Thoracic aorta (tissue), 2 donors: Measurements from ENCODE around the gene STXBP3. TPM values are rescaled to one million over a fixed set of nuclear protein-coding genes. Genes with fewer than 3 reads are reported as not detected.
A peak's percentile ranks its signal among the peaks of the same experiment; 100 is the strongest.

ENCODE experiments used
- ATAC-seq: fragments of 150-250 bp; one replicate; pipeline ENCODE4 v1.8.0; 2017; ENCODE audit warnings: low read depth; ENCODE audit not compliant: insufficient number of reproducible peaks, low FRiP score
- DNase-seq: peaks from one replicate; pipeline ENCODE4 v3.0.0-alpha.2; 2020; ENCODE audit warnings: low spot score
- H3K27ac ChIP-seq, 2 donors: fragments of 200-600 bp; sonication (generic); 1 replicate in 1 of 2; 2 replicates in 1 of 2; pipeline ENCODE4 v1.5.1; 2016; ENCODE audit warnings: mild to moderate bottlenecking in 2 of 2, moderate library complexity in 2 of 2
- H3K27me3 ChIP-seq: fragments of 200-600 bp; sonication (generic); replicated peaks from 2 replicates; pipeline ENCODE4 v1.6.0; 2016; ENCODE audit warnings: mild to moderate bottlenecking; ENCODE audit not compliant: insufficient read depth
- H3K36me3 ChIP-seq: fragments of 200-600 bp; sonication (generic); one replicate; pipeline ENCODE4 v1.5.1; 2016
- H3K4me1 ChIP-seq, 2 donors: fragments of 200-600 bp; sonication (generic); 1 replicate in 1 of 2; 2 replicates in 1 of 2; pipeline versions ENCODE4 v1.5.1 to v1.6.0; 2016; ENCODE audit warnings: low read depth in 2 of 2, mild to moderate bottlenecking in 1 of 2; ENCODE audit not compliant: control insufficient read depth in 1 of 2
- H3K4me3 ChIP-seq: fragments of 200-600 bp; sonication (generic); 2 replicates; pipeline ENCODE4 v1.5.1; 2016; ENCODE audit warnings: mild to moderate bottlenecking
- H3K9me3 ChIP-seq: fragments of 200-600 bp; sonication (generic); 2 replicates; pipeline ENCODE4 v1.5.1; 2016
- total RNA-seq, 2 donors: library from RNA; depleted of rRNA; stranded (reverse); fragments of >200 nt; gene quantifications; one replicate each; pipeline versions ENCODE4 v1.1.0 to v1.2.3, GENCODE V29; 2016
- TF ChIP-seq, protein P1 (sequence below): fragments of 200-600 bp; sonication (generic); IDR thresholded peaks from one replicate; pipeline ENCODE4 v1.5.1; 2019; ENCODE audit warnings: antibody characterized with exemption

STXBP3 gene
- total RNA-seq, 2 donors from 2014 or later: 70.8 to 142 TPM

DNA sequence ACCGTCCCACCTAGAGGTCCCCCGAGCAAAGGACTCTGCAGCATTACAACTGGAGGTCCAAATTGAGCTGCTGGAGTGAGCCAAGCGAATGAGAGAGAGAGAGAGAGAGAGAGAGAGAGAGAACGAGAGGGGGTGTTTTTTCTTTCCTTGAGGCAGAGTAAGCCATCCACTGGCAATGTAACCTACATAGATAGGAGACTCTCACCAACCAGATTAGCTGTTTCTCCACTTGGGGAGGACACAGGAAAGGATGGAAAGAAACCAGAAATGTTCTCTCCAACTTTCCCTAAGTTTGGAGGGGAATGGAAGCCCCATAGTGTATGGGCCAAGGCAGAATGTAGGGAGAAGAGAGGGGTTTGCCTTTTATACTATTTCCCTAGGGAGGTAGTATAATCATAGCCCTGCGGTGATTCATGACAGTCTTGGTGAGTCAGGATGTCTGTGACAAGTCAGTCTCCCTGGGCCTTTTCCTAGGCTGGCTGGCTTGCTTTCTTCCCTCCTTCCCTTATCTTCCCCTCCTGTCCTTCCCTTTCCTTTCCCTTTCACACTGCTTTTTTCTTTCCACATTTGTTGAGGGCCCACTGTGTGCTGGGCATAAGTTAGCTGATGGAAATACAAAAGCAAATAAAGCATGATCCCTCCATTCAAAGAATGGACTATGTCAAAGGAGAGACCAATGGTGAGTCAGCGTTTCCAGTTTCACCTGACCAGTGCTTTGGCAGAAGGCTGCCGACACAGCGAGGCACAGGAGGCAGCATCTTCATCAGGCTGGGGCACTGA, 26.6 kb upstream of the STXBP3 start:
- peak; percentile 61 for ATAC-seq

DNA sequence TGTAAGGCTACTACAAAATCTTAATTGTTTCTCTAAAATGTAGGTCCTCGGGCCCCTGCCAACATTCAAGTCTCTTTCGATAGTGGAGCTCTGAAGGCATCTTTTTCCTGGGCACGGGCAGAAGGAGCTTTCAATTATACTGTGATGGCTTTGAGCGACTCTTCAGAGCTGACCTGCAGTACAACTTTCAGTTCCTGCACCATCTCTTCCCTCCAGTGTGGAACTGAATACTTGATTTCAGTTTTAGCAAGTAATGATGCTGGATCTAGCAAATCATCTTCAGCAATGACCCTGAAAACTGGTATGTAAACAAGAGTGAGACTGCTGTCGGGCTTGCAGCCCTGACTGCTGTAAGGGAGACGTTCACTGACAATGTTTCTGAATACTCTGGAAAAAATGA, 24.2 kb upstream of the STXBP3 start:
- H3K4me1 ChIP-seq: peaks cover 0 to 24% of the 10 kb centered on the region in 2 donors
- TF ChIP-seq, protein P1, sequence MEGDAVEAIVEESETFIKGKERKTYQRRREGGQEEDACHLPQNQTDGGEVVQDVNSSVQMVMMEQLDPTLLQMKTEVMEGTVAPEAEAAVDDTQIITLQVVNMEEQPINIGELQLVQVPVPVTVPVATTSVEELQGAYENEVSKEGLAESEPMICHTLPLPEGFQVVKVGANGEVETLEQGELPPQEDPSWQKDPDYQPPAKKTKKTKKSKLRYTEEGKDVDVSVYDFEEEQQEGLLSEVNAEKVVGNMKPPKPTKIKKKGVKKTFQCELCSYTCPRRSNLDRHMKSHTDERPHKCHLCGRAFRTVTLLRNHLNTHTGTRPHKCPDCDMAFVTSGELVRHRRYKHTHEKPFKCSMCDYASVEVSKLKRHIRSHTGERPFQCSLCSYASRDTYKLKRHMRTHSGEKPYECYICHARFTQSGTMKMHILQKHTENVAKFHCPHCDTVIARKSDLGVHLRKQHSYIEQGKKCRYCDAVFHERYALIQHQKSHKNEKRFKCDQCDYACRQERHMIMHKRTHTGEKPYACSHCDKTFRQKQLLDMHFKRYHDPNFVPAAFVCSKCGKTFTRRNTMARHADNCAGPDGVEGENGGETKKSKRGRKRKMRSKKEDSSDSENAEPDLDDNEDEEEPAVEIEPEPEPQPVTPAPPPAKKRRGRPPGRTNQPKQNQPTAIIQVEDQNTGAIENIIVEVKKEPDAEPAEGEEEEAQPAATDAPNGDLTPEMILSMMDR: no peak
- ATAC-seq (no peak), DNase-seq (no peak)
- H3K36me3 ChIP-seq: no peaks in the 10 kb centered on the region
- H3K27me3 ChIP-seq: no peaks in the 10 kb centered on the region
- no peak overlapping the region for H3K4me3 ChIP-seq
- H3K27ac ChIP-seq: no peak overlapping the region
- no peaks in the 10 kb centered on the region for H3K9me3 ChIP-seq

More for the DNA sequence above, 26.6 kb upstream of the STXBP3 start:
- no peak for DNase-seq
- no peaks in the 10 kb centered on the region for H3K9me3 ChIP-seq
- H3K27me3 ChIP-seq: no peaks in the 10 kb centered on the region
- H3K36me3 ChIP-seq: no peaks in the 10 kb centered on the region
- no peak overlapping the region for H3K4me3 ChIP-seq
- peak overlapping the region in 1 of 2 donors; percentile 39 for H3K27ac ChIP-seq
- peaks cover 0 to 42% of the 10 kb centered on the region in 2 donors for H3K4me1 ChIP-seq
- TF ChIP-seq, protein P1: no peak

DNA sequence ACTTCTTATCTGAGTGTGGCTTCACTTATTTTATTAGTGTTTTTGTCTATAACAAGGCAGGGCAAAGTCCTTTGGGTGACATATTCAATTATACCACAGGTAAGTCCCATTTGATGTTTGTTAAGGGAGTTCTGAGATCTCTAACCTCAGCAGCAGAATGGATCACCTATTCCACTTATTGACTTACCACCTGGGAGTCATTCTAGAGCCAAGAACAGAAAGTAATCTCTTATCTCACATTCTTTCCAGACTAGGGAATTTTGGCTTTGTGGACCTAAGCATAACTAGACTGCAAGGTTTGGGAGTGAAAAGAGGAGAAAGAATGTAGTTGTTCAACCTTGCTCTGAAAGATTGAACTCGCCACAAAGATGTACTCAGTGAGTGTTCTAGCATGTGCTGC, 20.6 kb upstream of the STXBP3 start:
- TF ChIP-seq, protein P1: no peak
- H3K9me3 ChIP-seq: no peaks in the 10 kb centered on the region
- no peaks in the 10 kb centered on the region for H3K36me3 ChIP-seq
- no peak for DNase-seq
- H3K4me1 ChIP-seq: peaks cover 0 to 6% of the 10 kb centered on the region in 2 donors
- no peaks in the 10 kb centered on the region for H3K27me3 ChIP-seq
- H3K27ac ChIP-seq: no peak overlapping the region
- ATAC-seq: no peak
- H3K4me3 ChIP-seq: no peak overlapping the region

DNA sequence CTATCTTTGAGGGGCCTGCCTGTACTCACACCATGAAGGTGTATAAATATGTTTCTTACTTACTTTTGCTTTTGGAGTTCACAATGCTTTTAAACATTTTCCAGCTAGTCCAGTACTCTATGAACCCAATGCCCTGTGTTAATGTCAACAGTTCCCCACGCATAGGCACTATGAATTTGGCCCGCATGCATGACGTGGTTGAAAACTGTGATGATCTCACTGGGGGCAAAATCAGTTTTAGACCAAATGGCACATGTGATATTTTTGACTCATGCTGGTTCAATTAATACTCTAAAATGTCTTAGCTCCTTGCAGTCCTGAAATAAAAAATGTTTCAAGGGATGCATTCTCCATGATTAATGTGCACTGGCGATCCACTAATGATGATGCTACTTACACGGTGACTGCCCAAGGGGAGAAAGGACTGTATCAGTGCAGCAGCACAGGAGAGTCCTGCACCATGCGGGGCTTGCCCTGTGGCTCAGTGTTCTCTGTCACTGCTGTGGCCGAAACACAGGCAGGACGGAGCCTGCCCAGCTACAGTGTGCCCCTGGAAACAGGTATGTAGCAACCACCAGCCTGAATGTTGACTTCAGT, 18.0 kb upstream of the STXBP3 start:
- TF ChIP-seq, protein P1: no peak
- no peak overlapping the region for H3K4me3 ChIP-seq
- H3K27me3 ChIP-seq: no peaks in the 10 kb centered on the region
- no peak for DNase-seq
- peaks cover 0 to 3% of the 10 kb centered on the region in 2 donors for H3K4me1 ChIP-seq
- H3K36me3 ChIP-seq: no peaks in the 10 kb centered on the region
- no peaks in the 10 kb centered on the region for H3K9me3 ChIP-seq
- no peak for ATAC-seq
- no peak overlapping the region for H3K27ac ChIP-seq

DNA sequence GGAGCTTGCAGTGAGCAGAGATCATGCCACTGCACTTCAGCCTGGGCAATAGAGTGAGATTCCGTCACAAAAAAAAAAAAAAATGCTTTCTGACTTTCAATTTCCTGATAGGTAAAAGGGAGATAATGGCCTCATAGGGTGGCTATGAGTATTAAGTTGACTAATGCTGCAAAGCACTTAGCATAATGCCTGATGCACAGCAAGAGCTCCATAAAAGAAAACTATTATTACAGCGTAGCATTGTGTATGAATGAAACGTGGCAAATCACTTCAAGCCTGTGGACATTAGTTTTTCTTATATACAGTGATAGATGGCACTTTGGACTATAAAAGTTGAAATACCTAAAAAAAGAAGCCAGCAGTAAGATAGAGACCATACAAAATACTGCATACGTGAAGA, 17.0 kb upstream of the STXBP3 start:
- H3K4me1 ChIP-seq: no peaks in the 10 kb centered on the region
- H3K36me3 ChIP-seq: no peaks in the 10 kb centered on the region
- DNase-seq: no peak
- H3K4me3 ChIP-seq: no peak overlapping the region
- ATAC-seq: no peak
- H3K27me3 ChIP-seq: no peaks in the 10 kb centered on the region
- H3K9me3 ChIP-seq: no peaks in the 10 kb centered on the region
- no peak overlapping the region for H3K27ac ChIP-seq
- TF ChIP-seq, protein P1: no peak
